DOHH2 (cell line): ENCODE data around the gene TSPAN33.

ENCODE experiments used
- H3F3A ChIP-seq: fragments of 200-600 bp; sonication (generic), shearing (Covaris generic); 2 replicates; pipeline ENCODE4 v1.6.0; 2016; ENCODE audit warnings: antibody characterized with exemption, mild to moderate bottlenecking; ENCODE audit not compliant: control insufficient read depth, insufficient read depth
- H3K27ac ChIP-seq: fragments of 200-600 bp; sonication (generic); 2 replicates; pipeline ENCODE4 v1.5.1; 2014; ENCODE audit warnings: low read depth, mild to moderate bottlenecking, low read length, moderate library complexity
- H3K27me3 ChIP-seq: fragments of 200-600 bp; sonication (generic); 2 replicates; pipeline ENCODE4 v1.6.1; 2014; ENCODE audit warnings: mild to moderate bottlenecking, low read length, mixed read lengths; ENCODE audit not compliant: control insufficient read depth
- H3K36me3 ChIP-seq: fragments of 200-600 bp; sonication (generic); 2 replicates; pipeline ENCODE4 v1.6.1; 2014; ENCODE audit warnings: mild to moderate bottlenecking, low read length, moderate library complexity, mixed read lengths; ENCODE audit not compliant: control insufficient read depth
- H3K4me1 ChIP-seq: fragments of 200-600 bp; sonication (generic); 2 replicates; pipeline ENCODE4 v1.6.1; 2014; ENCODE audit warnings: mild to moderate bottlenecking, low read length, mixed read lengths; ENCODE audit not compliant: control insufficient read depth
- H3K4me2 ChIP-seq: fragments of 200-600 bp; sonication (generic); 2 replicates; pipeline ENCODE4 v1.6.0; 2014; ENCODE audit warnings: mild to moderate bottlenecking, low read length, moderate library complexity
- H3K4me3 ChIP-seq: fragments of 200-600 bp; sonication (generic); 2 replicates; pipeline ENCODE4 v1.5.1; 2014; ENCODE audit warnings: mild to moderate bottlenecking, low read length, mixed read lengths
- H3K79me2 ChIP-seq: fragments of 200-600 bp; sonication (generic); 2 replicates; pipeline ENCODE4 v1.6.1; 2014; ENCODE audit warnings: mild to moderate bottlenecking, low read length, mixed read lengths; ENCODE audit not compliant: control insufficient read depth
- H3K9me2 ChIP-seq: fragments of 200-600 bp; sonication (generic); replicated peaks from 2 replicates; pipeline ENCODE4 v1.6.1; 2014; ENCODE audit warnings: mild to moderate bottlenecking, low read length, mixed read lengths; ENCODE audit not compliant: control insufficient read depth
- H3K9me3 ChIP-seq: fragments of 200-600 bp; sonication (generic); 2 replicates; pipeline ENCODE4 v1.6.1; 2014; ENCODE audit warnings: antibody characterized with exemption, low read length, mixed read lengths; ENCODE audit not compliant: control insufficient read depth, insufficient read depth
- H4K20me1 ChIP-seq: fragments of 200-600 bp; sonication (generic); 2 replicates; pipeline ENCODE4 v1.6.0; 2014; ENCODE audit warnings: low read depth, mild to moderate bottlenecking, antibody characterized with exemption, low read length, moderate library complexity; ENCODE audit not compliant: control insufficient read depth, insufficient read depth
- CTCF ChIP-seq: fragments of 200-600 bp; sonication (generic); IDR thresholded peaks from one replicate; pipeline ENCODE4 v1.5.1; 2014; ENCODE audit warnings: antibody characterized with exemption, mild to moderate bottlenecking, low read depth, low read length; ENCODE audit not compliant: poor library complexity, severe bottlenecking
- EZH2phosphoT487 ChIP-seq: fragments of 200-600 bp; sonication (generic); IDR thresholded peaks from 2 replicates; pipeline ENCODE4 v1.6.1; 2017; ENCODE audit warnings: borderline replicate concordance, mild to moderate bottlenecking, antibody characterized with exemption, low read length, moderate library complexity, mixed read lengths

The TSPAN33 gene

DNA sequence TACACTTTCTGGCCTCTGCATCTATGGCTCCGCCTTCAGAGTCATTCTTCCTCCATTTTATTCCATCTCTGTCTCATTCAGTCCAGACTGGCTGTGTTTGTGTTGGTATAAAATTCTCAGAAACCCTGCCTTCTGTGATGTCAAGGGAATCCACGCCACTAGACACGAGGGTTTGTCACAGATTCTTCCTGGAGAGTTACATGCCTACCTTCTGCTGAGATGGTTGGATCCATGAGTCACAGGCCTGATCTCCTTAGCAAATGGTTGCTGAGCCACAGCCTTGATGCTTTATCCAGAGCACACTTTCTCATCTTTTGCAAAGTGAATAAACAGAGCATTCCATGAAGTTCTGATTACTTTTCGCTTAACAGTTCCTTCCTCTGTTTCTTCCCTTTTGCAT is 35.9 kb upstream of the TSPAN33 start:
- Histone ChIP-seq H3K79me2 (no peaks in the 10 kb centered on the region), H4K20me1 (no peaks in the 10 kb centered on the region), H3K4me2 (no peak overlapping the region), H3K36me3 (no peaks in the 10 kb centered on the region), H3K9me2 (no peaks in the 10 kb centered on the region), H3K27me3 (no peaks in the 10 kb centered on the region), H3K9me3 (no peaks in the 10 kb centered on the region), H3K4me3 (no peak overlapping the region), H3F3A (no peaks in the 10 kb centered on the region), H3K27ac (no peak overlapping the region), H3K4me1 (peaks cover 22% of the 10 kb centered on the region)
- TF ChIP-seq EZH2phosphoT487 (no peak), CTCF (no peak)

- H3F3A ChIP-seq, result no peaks in the 10 kb centered on the region
- H3K9me3 ChIP-seq, result peaks cover 5% of the 10 kb centered on the region; the same call in 1 of the 2 replicates
- peaks cover 19% of the 10 kb centered on the region for H3K4me1 ChIP-seq
- no peaks in the 10 kb centered on the region for H4K20me1 ChIP-seq
- H3K79me2 ChIP-seq, result no peaks in the 10 kb centered on the region
- H3K4me3 ChIP-seq, result no peak overlapping the region
- H3K27ac ChIP-seq, result no peak overlapping the region
- TF ChIP-seq CTCF (no peak), EZH2phosphoT487 (no peak)
- H3K4me2 ChIP-seq, result no peak overlapping the region
- H3K27me3 ChIP-seq, result no peaks in the 10 kb centered on the region
- no peaks in the 10 kb centered on the region for H3K36me3 ChIP-seq
- no peaks in the 10 kb centered on the region for H3K9me2 ChIP-seq
Measured at GRCh38 chr7:129110258-129110981, 34.1 kb upstream of the TSPAN33 start.

DNA sequence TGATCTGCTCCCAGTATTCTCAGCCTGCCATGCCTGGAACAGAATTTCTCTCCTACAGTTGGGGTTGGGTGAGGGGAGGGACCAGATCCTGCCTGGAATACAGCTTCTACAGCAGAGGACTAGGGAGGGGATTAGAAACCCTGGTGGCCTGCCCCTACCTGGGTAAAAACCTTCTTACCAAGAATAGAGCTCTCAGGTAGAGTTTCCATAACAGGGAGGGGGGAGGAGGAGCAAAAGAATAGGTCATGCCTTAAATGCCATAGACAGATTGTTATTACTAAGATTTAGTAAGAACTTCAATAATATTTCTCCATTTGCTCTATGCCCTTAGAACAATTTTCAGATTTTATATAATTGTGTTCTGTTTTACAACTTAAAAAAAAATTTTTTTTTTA is 33.5 kb upstream of the TSPAN33 start:
- no peaks in the 10 kb centered on the region for H3K27me3 ChIP-seq
- no peak for TF ChIP-seq CTCF
- no peak for TF ChIP-seq EZH2phosphoT487
- peaks cover 15% of the 10 kb centered on the region for H3K4me1 ChIP-seq
- H3K4me2 ChIP-seq, result no peak overlapping the region
- H3K79me2 ChIP-seq, result no peaks in the 10 kb centered on the region
- no peaks in the 10 kb centered on the region for H3K36me3 ChIP-seq
- H4K20me1 ChIP-seq, result no peaks in the 10 kb centered on the region
- no peak overlapping the region for H3K27ac ChIP-seq
- H3K9me2 ChIP-seq, result no peaks in the 10 kb centered on the region
- H3K4me3 ChIP-seq, result no peak overlapping the region
- peaks cover 8% of the 10 kb centered on the region; the same call in 1 of the 2 replicates for H3K9me3 ChIP-seq
- no peaks in the 10 kb centered on the region for H3F3A ChIP-seq
